Vagina (tissue), 2 donors: ENCODE results near the gene CD101. TPM values are rescaled to one million over a fixed set of nuclear protein-coding genes. Genes with fewer than 3 reads are reported as not detected.

Source experiments
- DNase-seq, 2 donors: peaks; one replicate each; pipeline ENCODE4 v3.0.0-alpha.2; 2017; ENCODE audit errors: extremely low spot score in 2 of 2
- H3K27ac ChIP-seq: fragments of 200-600 bp; sonication (generic); one replicate; pipeline ENCODE4 v1.5.1; 2019
- H3K27me3 ChIP-seq: fragments of 200-600 bp; sonication (generic); one replicate; pipeline ENCODE4 v1.5.1; 2019
- H3K36me3 ChIP-seq, 2 donors: fragments of 200-600 bp; sonication (generic); one replicate each; pipeline ENCODE4 v1.5.1; 2017 to 2019
- H3K4me1 ChIP-seq: fragments of 200-600 bp; sonication (generic); one replicate; pipeline ENCODE4 v1.5.1; 2019
- H3K4me3 ChIP-seq, 2 donors: fragments of 200-600 bp; sonication (generic); 1 replicate in 1 of 2; 2 replicates in 1 of 2; pipeline ENCODE4 v1.5.1; 2016 to 2019
- H3K9me3 ChIP-seq: fragments of 200-600 bp; sonication (generic); one replicate; pipeline ENCODE4 v1.5.1; 2019
- POLR2A ChIP-seq, 2 donors: fragments of 450-650 bp; IDR thresholded peaks; one replicate each; pipeline ENCODE4 v1.6.1; 2017; ENCODE audit warnings: antibody characterized with exemption in 2 of 2, mild to moderate bottlenecking in 2 of 2, moderate library complexity in 2 of 2
- POLR2AphosphoS5 ChIP-seq, 2 donors: sonication (generic); formaldehyde crosslinking; IDR thresholded peaks; one replicate each; pipeline ENCODE4 v1.9.0; 2017; ENCODE audit warnings: antibody characterized with exemption in 2 of 2, mild to moderate bottlenecking in 2 of 2, low read depth in 1 of 2; ENCODE audit not compliant: insufficient read depth in 1 of 2
- intact Hi-C: fragments of 100-400 bp; cut with DNase I; formaldehyde crosslinking; loops from one replicate; pipeline ENCODE4 v1.15.1; 2023
- total RNA-seq: library from RNA; depleted of rRNA; stranded (reverse); fragments of >200 nt; gene quantifications from one replicate; pipeline ENCODE4 v1.2.3, GENCODE V29; 2016
- TF ChIP-seq, protein P1 (sequence below), 3 experiments: fragments of 450-650 bp in 2 of 3; fragments of 200-600 bp in 1 of 3; sonication (generic) in 1 of 3; IDR thresholded peaks; one replicate each; pipeline ENCODE4 v1.5.1; 2017 to 2019; ENCODE audit warnings: antibody characterized with exemption in 3 of 3, mild to moderate bottlenecking in 2 of 3, moderate library complexity in 2 of 3

Gene CD101
- total RNA-seq, 1 donor from 2014 or later, result 3.9 TPM

DNA sequence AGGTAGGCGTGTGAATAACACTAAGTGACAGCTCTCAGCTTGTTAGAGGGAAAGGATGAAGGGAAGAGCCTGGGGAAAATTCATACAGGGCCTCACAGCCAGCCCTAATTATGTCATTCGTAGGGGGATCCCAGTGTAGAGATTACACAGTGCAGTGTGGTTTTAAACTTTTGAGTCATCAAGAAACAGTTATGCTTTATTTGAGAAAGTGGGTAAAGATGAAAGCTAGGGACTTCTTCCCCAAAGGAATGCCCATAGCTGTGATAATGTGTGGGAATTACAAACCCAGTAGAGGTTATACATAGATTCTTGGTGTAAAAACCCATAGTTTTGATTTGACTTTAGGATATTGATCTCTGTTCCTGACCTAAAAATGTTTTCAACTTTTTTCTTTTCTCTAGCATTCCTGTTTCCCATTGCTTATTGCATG lies 60.4 kb downstream of the CD101 start:
- no peaks in the 10 kb centered on the region for H3K9me3 ChIP-seq
- H3K27ac ChIP-seq, result no peak overlapping the region
- TF ChIP-seq, protein P1, sequence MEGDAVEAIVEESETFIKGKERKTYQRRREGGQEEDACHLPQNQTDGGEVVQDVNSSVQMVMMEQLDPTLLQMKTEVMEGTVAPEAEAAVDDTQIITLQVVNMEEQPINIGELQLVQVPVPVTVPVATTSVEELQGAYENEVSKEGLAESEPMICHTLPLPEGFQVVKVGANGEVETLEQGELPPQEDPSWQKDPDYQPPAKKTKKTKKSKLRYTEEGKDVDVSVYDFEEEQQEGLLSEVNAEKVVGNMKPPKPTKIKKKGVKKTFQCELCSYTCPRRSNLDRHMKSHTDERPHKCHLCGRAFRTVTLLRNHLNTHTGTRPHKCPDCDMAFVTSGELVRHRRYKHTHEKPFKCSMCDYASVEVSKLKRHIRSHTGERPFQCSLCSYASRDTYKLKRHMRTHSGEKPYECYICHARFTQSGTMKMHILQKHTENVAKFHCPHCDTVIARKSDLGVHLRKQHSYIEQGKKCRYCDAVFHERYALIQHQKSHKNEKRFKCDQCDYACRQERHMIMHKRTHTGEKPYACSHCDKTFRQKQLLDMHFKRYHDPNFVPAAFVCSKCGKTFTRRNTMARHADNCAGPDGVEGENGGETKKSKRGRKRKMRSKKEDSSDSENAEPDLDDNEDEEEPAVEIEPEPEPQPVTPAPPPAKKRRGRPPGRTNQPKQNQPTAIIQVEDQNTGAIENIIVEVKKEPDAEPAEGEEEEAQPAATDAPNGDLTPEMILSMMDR (IDR thresholded peaks at IDR 0.05), result no peak
- TF ChIP-seq POLR2A (IDR thresholded peaks at IDR 0.05) (no peak), POLR2AphosphoS5 (IDR thresholded peaks at IDR 0.05; ENCODE audit: insufficient read depth in 1 of 2, low read depth in 1 of 2) (no peak)
- no peaks in the 10 kb centered on the region for H3K36me3 ChIP-seq
- H3K4me3 ChIP-seq, result no peak overlapping the region
- peaks cover 19% of the 10 kb centered on the region for H3K4me1 ChIP-seq
- intact Hi-C loops, result loop anchor here (10.0 kb wide), 1 partner anchor 223 kb away; no protein-coding TSS in a partner anchor
- no peak for DNase-seq
- H3K27me3 ChIP-seq, result no peaks in the 10 kb centered on the region

DNA sequence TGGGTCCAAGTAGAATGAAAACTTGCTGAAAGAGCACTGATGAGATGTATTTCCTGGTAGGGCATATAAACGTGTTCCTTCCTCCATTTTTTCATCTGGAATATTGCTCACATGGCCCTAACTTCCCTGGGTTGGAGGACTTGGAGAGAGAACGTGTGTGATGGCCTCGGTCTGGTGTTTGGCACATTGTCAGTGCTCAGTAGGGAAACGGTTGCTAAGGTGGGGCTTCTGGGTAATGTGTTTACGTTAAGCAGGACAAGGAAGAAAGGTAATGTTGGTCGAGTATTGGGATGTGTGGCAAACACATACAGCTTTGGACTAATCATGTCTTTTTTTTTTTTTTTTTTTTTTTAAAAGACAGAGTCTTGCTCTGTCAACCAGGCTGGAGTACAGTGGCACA lies 64.8 kb downstream of the CD101 start:
- no peak for DNase-seq
- H3K36me3 ChIP-seq, result no peaks in the 10 kb centered on the region
- H3K27me3 ChIP-seq, result no peaks in the 10 kb centered on the region
- intact Hi-C loops, result loop anchor here (5.0 to 10.0 kb wide), 2 partner anchors 56 to 218 kb away; partner anchors contain the start of gene TRIM45
- H3K27ac ChIP-seq, result no peak overlapping the region
- TF ChIP-seq POLR2AphosphoS5 (IDR thresholded peaks at IDR 0.05; ENCODE audit: insufficient read depth in 1 of 2, low read depth in 1 of 2), result no peak
- TF ChIP-seq, protein P1 (IDR thresholded peaks at IDR 0.05), result no peak
- TF ChIP-seq POLR2A (IDR thresholded peaks at IDR 0.05), result no peak
- no peaks in the 10 kb centered on the region for H3K9me3 ChIP-seq
- peaks cover 1% of the 10 kb centered on the region for H3K4me1 ChIP-seq
- H3K4me3 ChIP-seq, result no peak overlapping the region

DNA sequence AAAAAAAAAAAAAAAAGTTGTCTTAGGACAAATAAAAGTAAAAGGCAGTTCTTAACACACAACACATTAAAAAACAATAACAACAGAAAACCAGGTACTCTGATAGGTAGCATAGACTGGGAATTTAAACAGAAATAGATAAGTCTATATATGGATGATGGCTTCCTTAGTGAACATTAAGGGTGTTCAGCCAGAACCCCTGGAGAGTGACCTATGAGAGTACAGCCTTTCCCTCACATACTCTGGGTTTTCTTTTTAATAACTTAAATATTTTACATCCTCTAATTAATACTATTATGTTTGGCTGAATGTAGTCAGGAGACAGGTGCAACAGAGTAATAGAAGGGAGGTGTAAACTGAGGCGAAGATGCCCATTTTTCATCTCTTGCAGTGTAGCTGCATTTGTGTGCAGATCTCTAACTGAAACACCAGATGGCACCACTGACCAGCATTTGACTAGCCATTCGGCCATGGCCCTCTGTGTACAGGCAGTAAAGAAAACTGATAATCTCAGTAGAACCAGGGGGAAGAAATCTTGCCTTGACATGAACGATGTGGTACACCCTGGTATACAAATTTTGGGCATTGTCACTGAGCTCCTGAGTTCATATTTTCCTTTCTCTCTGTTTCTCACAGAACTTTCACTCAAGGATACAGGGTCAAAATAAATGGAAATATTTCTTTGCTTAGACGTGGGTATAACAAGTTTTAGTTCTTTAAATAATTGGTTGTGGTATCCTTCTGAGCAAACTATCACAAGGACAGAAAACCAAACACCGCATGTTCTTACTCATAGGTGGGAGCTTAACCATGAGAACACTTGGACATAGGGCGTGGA lies 66.2 kb downstream of the CD101 start:
- H3K4me3 ChIP-seq, result no peak overlapping the region
- TF ChIP-seq, protein P1 (IDR thresholded peaks at IDR 0.05), result peak; percentile 63 to 74 (median 72)
- TF ChIP-seq POLR2AphosphoS5 (IDR thresholded peaks at IDR 0.05; ENCODE audit: insufficient read depth in 1 of 2, low read depth in 1 of 2) (no peak), POLR2A (IDR thresholded peaks at IDR 0.05) (no peak)
- intact Hi-C loops, result loop anchor here (5.0 to 10.0 kb wide), 2 partner anchors 55 to 217 kb away; partner anchors contain the start of gene TRIM45
- DNase-seq, result no peak
- no peaks in the 10 kb centered on the region for H3K36me3 ChIP-seq
- H3K27me3 ChIP-seq, result no peaks in the 10 kb centered on the region
- no peaks in the 10 kb centered on the region for H3K4me1 ChIP-seq
- H3K9me3 ChIP-seq, result no peaks in the 10 kb centered on the region
- H3K27ac ChIP-seq, result no peak overlapping the region

DNA sequence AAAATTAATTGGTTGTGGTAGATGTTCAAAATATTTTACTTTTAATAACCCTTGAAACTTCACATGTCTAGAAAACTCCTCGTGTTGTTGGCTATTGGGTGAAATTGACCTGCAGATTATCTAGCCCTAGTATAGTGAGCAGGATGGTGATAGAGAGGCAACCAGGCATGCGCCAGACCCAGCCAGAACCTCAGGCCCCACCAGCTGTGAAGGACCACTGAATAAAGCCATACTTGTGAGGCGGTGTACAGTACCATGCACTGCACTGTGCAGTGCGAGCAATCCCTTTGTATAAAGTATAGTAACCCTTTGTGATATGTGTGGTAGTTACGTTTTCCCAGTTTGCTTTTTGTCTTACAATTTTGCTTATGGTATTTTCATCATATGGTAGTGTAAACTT lies 67.0 kb downstream of the CD101 start:
- intact Hi-C loops, result loop anchor here (5.0 to 10.0 kb wide), 2 partner anchors 54 to 216 kb away; partner anchors contain the start of gene TRIM45
- H3K27me3 ChIP-seq, result no peaks in the 10 kb centered on the region
- no peaks in the 10 kb centered on the region for H3K9me3 ChIP-seq
- no peaks in the 10 kb centered on the region for H3K36me3 ChIP-seq
- H3K27ac ChIP-seq, result no peak overlapping the region
- no peaks in the 10 kb centered on the region for H3K4me1 ChIP-seq
- TF ChIP-seq, protein P1 (IDR thresholded peaks at IDR 0.05), result no peak
- TF ChIP-seq POLR2A (IDR thresholded peaks at IDR 0.05) (no peak), POLR2AphosphoS5 (IDR thresholded peaks at IDR 0.05; ENCODE audit: insufficient read depth in 1 of 2, low read depth in 1 of 2) (no peak)
- no peak overlapping the region for H3K4me3 ChIP-seq
- no peak for DNase-seq
